GM21390 (cell line): ENCODE data around the gene CDH4.

Experiments used
- ATAC-seq: cut with Tn5 transposase; IDR thresholded peaks from one replicate; pipeline ENCODE4 v1.9.1; 2021; ENCODE audit not compliant: unreplicated experiment

CDH4 gene

DNA sequence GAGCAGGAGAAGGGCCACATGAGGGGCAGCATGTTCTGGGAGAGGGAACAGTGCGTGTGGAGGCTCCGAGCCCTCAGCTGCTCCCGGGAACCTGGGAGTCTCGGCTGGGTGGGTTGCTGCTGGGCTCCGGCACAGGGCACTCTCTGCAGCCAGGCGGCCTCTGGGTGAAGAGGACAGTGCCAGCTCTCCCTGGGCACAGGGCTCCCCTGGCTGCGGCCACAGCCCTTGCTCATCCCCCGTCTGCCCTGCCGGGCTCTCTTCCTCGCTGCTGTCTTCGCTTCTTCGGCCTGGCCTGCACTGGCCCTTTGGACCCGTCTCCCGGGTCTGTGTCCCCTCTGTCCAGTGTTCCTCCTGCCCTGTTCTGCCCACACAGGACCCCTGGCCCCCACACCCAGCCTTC, 48.2 kb downstream of the CDH4 start:
- no peak for ATAC-seq

DNA sequence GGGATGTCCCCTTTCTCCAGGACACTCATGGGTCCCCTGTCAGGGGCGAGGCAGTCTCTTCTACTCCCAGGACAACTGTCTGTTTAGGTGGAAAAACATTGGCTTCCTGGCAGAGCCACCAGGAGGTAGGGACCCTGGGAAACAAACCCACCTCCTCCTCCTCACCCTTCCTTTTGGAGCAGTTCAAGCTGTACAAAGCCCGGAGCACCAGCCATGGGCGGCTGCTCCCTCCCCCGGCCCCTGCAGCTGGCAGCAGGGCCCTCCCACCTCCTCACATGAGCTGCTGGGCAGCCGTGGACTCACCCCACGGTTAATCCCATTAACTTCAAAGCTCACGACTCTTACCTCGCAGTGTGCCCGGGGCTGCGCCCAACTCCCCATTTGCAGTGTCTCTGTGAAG, 48.6 kb downstream of the CDH4 start:
- ATAC-seq: no peak

DNA sequence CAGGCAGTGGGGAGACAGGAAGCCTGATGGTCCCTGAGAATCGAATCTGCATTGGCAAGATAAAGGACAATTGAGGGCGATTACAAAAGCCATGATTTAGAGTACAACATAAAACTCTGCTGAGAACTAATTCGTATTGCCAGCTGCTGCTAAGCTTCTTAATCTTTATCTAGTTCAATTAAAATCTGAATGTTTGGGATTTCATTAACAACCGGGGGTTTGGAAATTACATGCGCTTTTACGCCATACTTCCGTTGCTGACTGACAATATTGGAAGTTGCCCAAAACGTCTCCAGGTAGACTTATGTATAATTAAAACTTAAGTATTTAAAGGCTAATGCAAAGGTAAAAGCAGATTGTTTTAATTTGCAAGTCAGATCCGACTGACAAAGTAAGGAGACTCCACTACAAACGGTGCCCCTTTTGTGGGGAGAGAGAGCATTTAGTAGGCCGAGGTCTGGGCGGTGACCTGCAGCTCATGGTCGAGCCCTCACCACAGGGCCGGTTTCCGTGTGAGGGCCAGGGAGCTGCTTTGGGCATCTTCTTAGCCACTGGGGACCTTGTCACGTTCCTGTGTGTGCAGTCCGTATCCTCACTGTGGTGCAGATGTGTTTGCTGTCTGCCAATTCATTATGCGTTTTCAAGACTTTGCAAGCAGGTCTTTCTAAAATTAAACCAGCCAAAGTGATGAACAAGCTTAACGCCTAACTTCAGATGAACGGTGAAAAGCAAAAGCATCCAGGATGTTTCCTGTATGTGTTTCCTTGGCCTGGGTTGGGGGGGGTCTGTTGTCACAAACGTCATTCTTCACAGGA, 49.9 kb downstream of the CDH4 start:
- no peak for ATAC-seq

DNA sequence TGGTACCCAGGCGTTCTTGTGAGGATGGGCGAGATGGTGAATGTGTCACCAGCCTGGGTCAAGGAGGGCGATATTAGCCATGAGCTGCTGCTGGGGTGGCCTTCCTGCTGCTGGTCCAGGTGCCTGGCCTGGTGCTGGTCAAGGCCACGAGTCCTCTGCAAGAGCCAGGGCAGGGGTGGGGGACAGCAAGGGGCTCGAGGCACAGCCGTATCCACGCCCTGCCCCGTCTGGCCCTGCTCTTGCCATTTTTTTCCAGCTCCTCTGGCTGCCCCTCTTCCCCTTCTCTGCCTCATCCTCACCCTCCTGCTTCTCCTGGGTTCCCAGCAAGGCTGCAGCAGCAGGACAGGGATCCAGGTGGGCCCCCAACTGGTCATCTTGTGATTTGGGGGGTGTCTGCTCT, 51.2 kb downstream of the CDH4 start:
- ATAC-seq: no peak

DNA sequence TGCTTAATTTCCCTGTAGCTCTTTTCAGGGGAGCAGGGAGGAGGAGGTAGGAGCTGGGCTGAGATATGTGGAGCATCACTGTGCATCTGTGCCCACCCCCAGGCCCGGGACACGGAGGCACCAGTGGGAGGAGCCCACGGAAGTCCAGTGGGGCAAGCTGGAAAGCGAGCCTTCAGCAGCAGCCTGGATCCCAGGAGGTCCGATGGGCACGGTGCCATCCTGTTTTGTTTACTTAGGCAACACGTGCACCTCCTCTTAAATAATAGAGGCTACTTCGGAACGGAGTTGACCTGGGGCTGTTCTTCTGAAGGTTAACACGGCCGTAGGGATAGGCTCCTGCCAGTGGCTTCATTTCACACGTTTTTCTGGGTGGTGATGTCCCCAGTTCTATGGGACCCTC, 51.6 kb downstream of the CDH4 start:
- no peak for ATAC-seq

DNA sequence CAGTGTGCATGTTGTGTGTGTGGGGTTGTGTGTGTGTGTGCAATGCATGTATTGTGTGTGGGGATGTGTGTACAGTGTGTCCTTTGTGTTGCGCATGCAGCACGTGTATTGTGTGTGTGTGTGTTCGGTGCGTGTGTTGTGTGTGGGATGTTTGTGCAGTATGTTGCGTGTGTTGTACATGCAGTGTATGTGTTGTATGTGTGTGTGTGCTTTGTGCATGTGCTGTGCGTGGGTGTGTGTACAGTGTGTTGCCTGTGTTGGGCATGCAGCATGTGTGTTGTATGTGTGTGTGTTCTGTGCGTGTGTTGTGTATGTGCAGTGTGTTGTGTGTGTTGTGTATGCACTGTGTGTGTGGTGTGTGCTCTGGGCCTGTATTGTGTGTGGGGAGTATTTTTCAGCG, 52.7 kb downstream of the CDH4 start:
- ATAC-seq: no peak

DNA sequence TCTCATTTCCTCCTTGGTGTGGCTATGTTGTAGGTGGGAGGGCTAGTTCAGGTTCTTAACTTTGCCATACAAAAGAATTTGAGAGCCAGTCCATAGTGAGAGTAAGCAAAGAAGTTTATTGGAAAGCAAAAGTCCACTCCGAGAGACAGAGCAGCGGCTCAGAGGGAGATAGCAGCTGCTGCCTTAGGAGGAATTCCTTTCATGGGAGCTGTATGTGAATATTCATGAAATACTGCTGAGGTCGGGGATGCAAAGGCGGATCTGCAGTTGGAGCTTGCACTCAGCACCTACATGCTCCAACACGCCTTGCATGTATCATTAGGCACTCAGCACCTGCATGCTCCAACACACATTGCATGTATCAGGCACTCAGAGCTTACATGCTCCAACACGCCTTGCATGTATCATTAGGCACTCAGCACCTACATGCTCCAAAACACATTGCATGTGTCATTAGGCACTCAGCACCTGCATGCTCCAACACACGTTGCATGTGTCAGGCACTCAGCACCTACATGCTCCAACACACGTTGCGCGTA, 54.9 kb downstream of the CDH4 start:
- no peak for ATAC-seq

DNA sequence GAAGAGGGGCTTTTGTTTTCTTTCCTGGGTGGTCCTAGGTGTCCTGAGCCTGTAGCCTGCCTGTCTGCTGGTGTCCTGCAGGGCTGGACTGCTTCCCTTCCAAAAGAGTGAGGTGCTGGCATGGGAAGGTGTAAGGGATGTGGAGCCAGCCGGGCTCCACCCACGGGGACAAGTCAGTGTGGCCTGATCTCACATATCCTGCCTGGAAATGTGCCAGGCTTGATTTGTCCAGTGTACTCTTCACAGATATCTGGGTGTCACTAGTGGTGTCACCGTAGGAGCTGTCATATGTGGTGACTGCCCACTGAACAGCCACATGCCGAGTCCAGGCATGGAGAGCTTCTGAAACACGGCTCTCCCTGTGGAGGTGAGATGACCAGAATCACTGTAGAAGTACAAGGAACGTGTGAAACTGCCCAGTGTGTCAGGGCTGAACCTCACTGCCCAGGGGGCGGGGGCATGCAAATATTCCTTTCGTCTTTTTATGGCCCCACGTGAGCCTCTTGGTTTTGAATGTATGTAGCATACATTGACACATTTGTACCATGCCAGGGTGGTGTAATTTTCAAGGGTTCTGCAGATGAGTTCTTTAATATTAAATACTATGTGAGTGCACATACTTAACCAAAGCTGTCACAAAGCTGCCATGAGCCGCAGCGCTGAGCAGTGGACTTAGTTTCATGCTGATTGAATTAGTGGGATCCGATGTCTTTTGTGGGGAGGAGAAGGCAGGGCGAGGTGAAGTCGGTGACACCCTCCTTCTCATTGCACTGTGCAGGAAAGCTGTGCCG, 55.8 kb downstream of the CDH4 start:
- no peak for ATAC-seq

DNA sequence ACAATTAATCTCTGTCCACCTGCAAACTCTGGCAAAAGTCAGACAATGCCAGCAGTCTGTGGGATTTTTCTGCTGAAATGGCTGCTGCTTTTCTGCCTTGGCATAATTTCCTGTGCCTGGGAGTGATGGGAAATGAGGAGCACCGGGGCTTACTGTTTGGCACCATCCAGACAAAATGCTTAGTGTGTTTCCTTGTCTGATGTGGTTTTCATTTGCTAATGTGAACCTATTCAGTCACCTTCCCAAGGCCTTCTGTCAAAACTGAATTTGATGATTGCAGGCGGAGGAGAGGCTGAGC, 56.4 kb downstream of the CDH4 start:
- ATAC-seq: no peak

DNA sequence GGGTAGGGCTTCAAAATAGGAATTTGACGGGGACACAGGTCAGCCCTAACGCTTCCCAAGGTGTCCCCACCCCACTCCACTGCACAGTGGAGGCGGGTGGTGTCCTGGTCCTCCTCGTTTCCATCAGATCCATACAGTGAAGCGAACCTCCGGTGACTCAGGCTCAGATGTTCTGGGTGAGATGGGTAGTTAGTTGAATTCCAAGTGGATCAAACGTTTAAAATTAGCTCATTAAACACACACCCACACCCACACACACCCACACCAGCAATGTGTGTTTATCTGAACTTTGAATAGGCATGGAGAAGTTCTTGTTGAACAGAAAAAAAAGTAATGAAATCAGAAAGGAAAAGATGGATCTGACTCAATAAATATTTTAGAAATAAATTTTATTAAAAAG, 58.9 kb downstream of the CDH4 start:
- no peak for ATAC-seq

DNA sequence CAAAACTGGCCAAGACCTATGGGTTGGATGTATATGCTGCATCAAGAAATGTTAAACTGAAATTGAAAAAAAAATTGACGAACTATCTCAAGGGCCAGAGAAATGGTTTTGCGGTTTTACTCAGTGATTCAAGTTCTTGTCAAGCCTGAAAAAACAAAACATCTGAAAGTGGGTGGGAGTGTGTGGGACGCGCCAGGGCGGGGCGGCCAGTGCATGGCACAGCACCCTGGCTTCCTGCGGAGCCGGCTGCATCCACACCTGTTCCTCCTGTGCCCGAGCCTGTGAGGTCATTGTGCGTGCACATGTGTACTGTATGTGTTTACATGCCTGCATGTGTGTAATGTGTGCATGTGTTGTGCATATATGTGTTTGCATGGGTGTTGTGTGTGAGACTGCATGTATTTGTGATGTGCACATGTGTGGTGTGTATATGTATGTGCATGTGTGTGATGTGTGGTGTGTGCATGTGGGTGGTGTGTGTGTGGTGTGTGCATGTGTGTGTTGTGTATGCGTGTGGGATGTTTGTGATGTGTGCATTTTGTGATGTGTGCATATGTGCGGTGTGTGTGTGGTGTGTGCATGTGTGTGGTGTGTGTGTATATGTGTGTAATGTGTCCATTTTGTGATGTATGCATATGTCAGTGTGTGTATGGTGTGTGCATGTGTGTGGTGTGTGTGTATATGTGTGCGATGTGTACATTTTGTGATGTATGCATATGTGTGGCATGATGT, 59.8 kb downstream of the CDH4 start:
- ATAC-seq: no peak

DNA sequence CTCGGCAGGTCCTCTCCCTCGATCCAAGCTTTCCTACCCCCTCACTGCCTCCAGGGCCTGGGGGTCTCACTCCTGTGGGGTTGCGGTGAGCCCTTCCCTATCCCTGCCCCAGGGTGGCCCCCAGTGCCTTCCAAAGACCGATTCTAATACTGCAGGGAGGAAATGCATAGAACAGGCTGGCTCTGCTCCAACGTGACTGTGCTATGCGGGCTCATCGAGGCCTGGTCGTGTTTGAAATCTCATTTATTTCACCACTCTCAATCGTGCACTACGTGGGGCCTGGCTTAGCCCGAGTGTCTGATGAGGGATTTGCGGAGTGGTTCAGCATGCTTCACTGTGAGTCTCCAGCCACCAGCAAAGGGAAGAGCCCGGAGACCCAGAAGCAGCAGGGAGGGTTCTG, 60.9 kb downstream of the CDH4 start:
- no peak for ATAC-seq

DNA sequence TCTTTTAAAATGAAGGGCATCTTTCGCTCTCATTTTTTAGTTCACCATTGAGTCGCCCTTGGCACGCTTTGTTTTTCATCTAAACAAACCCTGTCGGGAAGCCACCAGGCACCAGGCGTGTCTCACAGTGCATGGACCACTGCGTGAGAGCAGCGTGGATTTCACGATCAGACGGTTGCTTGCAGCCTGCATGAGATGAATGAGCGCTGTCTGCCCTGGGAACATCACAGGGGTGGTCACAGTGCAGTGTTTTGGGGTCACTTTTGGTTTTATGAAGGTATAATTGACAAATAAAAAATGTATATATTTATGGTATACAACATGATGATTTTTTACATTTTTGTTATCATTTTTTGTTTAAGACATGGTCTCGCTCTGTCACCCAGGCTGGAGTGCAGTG, 61.3 kb downstream of the CDH4 start:
- ATAC-seq: no peak

DNA sequence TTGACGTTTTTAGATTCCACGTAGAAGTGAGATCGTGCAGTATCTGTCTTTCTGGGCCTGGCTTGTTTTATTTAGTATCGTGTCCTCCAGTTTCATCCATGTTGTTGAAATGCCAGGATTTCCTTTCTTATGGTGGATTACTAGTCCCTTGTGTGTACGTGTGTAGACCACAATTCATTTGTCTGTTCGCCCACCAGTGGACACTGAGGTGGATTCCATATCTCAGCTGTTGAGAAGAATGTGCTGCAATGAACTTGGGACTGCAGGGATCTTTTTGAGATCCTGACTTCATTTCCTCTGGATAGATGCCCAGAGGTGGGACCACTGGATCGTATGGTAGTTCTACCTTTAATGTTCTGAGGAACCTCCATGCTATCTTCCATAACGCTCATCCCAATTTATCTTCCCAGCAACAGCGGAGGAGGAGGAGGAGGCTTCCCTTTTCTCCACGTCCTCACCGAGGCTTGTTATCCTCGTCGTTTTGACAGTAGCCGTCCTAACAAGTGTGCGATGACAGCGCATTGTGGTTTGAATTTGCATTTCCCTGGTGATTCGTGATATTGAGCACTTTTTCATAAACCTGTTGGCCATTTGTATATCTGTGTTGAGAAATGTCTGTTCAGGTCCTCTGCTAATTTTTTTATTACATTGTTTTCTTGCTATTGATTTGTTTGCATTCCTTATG, 62.4 kb downstream of the CDH4 start:
- ATAC-seq: no peak

DNA sequence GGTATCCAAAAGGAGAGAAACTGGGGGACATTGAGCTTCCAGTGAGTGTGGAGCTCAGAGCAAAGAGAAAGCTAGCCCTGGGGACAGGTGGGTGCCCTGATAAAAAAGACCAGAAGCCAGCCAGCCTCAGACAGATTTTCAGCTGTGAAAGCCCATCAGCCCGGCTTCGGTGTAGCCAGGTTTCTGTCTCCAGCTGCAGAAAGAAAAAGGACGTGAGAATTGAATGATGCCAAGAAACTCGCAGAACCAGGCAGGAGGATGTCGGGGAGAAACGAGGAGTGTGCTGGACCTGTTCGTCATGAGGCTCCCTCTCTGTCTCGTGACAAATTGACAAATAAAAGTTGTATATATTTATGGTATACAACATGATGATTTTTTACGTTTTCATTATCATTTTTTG, 63.3 kb downstream of the CDH4 start:
- ATAC-seq: no peak

DNA sequence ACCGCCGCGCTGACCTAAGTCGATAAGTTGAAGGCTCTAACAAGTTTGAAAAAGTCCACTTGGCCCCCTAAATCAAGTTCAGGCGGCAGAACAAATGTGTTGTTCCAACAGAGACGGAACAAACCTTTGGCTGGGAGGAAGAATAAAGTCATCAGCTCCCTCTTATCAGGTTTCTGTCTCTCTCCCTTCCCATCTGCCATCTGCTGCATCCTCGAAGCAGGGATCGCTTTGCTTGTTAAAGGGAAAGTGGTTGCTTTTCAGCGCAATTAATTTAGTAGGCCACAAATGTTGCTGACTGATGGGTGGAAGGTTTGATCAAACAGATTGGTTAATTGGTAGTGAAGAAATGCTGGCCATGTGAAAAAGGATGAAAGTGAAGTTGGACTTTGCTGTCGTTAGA, 64.3 kb downstream of the CDH4 start:
- ATAC-seq: no peak

DNA sequence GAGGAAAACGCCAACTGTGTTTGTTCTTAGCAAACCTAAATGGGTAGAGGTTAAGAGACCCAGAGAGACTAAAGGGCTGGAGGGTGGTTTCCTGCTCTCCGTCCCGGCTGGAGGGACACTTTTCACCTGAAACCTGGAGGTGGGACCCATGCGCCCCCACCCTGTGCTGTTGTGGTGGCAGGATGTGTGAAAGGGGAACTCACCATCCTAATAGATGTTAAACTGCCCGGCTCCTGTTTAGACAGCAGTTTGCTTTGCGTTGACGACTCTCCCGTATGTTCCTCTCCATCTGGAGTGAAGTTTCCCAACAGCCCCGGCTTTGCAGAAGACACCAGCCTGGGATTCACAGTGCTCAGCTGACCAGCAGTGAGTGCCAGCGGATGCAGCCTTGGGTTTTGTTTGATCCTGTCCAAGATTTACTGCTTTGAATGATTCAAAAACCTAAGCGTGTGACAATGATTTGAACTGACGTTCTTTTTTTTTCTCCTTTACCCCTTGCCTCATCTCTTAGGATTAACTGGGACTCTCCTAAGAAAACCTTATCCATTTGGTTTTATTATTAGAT, 66.0 kb downstream of the CDH4 start:
- no peak for ATAC-seq

DNA sequence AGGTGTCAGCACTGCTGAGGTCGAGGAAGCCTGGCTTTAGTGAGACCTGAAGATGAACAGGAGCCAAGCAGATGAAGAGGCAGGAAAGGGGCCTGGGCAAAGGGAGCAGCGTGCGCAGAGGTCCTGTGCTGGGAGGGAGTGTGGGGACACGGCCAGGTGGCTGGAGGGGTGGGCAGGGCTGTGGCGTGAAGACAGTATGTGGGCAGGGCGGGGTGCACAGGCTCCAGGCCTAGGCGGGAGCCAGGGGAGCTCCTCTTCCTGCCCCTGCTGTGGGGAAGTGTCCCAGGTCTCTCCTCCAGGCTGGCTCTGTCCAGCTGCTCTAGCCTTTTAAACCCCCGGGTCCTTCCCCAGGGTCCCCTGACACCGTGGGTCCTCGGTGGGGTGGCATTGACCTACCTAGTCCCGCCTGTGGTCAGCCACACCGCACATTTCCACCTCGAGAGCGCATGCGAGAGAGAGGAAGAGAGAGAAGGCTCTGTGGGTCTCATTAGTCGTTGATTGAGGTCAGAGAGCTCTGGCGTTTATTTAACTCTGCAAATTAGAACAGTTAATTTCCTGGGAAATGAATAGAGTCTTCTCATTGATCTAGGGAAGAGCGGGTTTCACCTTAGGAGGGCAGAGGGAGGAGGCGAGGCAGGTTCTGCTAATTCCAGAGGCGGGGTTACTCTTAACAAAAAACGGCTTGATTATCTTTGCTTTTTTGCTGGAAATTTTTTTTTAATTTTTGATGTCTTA, 68.8 kb downstream of the CDH4 start:
- no peak for ATAC-seq

DNA sequence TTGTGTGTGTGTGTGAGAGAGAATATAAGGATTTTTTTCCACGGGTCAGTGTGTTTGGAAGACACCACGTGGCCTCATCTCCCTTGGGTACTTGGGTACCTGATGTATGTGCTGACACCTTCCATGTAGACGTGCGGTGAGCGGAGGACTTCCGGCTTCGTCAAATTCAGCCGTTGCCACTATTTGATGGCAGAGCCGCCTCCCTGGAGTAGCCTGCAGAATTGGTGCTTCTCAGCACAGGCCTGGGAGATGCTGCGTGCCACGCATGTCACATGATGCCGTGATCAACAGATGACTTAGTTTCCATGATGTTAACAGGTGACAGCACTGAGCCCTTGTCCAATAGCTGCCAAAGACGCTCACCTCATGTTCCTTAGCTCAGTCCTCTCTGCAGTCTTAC, 69.4 kb downstream of the CDH4 start:
- no peak for ATAC-seq

DNA sequence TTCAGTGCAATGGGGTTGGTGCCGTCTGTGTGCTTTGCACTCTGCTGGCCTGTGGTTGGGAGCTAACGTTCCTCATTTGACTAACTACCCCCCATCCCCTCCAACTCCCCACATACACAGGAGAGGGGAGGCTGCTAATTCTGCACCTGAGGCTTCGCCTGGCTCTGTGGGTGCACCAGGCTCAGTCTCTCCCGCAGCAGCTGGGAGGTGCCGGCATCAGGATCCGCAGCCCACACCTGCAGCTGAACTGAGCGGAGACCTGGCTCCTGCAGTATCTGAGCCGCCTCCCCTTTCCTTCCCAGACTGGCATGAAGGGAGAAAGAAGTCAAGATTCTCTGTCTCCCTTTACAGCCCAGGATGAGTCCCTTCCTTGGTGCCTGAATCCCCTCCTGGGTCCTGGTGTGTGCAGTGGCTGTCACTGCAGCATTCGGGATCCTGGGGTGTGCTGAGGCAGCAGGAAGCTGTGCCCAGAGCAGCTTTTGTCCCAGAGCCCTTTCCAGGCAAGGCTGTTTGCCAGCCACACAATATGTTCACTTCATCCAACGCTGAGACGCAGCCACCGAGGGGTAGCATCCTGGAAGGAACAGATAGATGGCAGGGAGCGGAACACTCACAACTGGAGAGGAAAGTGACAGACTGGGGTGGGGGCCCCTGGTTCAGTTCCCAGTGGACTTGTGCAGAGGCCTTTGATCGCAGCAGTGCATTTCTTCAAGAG, 70.2 kb downstream of the CDH4 start:
- no peak for ATAC-seq
